K562 (cell line): ENCODE data around the gene SH3BP5. TPM values are rescaled to one million over a fixed set of nuclear protein-coding genes. Genes with fewer than 3 reads are reported as not detected.

Source experiments
- ATAC-seq: fragments of 200-7000 bp; cut with Tn5 transposase; 3 replicates; pipeline ENCODE4 v1.9.1; 2020; ENCODE audit warnings: moderate library complexity
- BruUV-seq: library from RNA; stranded (reverse); fragments of 400-500 nt; replicated peaks from 2 replicates; lab custom pipeline; 2021; lab: Mats Ljungman, UMichigan
- CTCF ChIA-PET: fragments of 300-600 bp; formaldehyde crosslinking; extraction: SDS; loops from one replicate; lab custom pipeline; 2021; ENCODE audit warnings: low intra/inter-chr PET ratio; lab: Yijun Ruan, JAX
- POLR2A ChIA-PET: fragments of 300-600, 350-650 bp; sonication (Branson Sonifier 250); formaldehyde crosslinking; extraction: SDS; loops from one replicate; lab custom pipeline; 2021; ENCODE audit warnings: antibody characterized with exemption, inconsistent platforms; lab: Yijun Ruan, JAX
- DNase-seq, 4 experiments: peaks; one replicate each; pipeline versions ENCODE4 v3.0.0 to v3.0.0-alpha.2; 2011 to 2018; ENCODE audit warnings: low spot score in 3 of 4, mixed read lengths in 3 of 4; ENCODE audit errors: extremely low read depth in 1 of 4
- FAIRE-seq: peaks from 2 replicates; lab custom pipeline; 2011; peaks lifted over from hg19 to GRCh38; lab: Jason Lieb, UNC
- H2AFZ ChIP-seq: 2 replicates; pipeline ENCODE4 v1.6.0; 2011; ENCODE audit warnings: low read depth, low read length, control low read depth, inconsistent platforms
- H3K27ac ChIP-seq: fragments of 200-600 bp; 3 replicates; pipeline ENCODE4 v1.8.0; 2011; ENCODE audit warnings: low read depth, mild to moderate bottlenecking, control low read depth, inconsistent platforms, low read length, moderate library complexity, mixed read lengths; ENCODE audit errors: extremely low read depth
- H3K27me3 ChIP-seq, 2 experiments: fragments of 300-600 bp in 1 of 2; 2 replicates in 1 of 2; 3 replicates in 1 of 2; pipeline versions ENCODE4 v1.6.0 to v1.8.0; 2011; ENCODE audit warnings: inconsistent platforms in 2 of 2, low read length in 2 of 2, mild to moderate bottlenecking in 1 of 2, mixed read lengths in 1 of 2, moderate library complexity in 1 of 2; ENCODE audit not compliant: control insufficient read depth in 2 of 2, insufficient read depth in 2 of 2
- H3K36me3 ChIP-seq: fragments of 300-600 bp; 3 replicates; pipeline ENCODE4 v1.8.0; 2011; ENCODE audit warnings: mild to moderate bottlenecking, low read length, inconsistent platforms; ENCODE audit not compliant: control insufficient read depth, insufficient read depth
- H3K4me1 ChIP-seq, 2 experiments: fragments of 200-600 bp in 1 of 2; replicated peaks in 1 of 2; 2 replicates in 1 of 2; 3 replicates in 1 of 2; pipeline versions ENCODE4 v1.5.1 to v1.8.0; 2011; ENCODE audit warnings: inconsistent platforms in 2 of 2, low read length in 2 of 2, mild to moderate bottlenecking in 1 of 2, mixed read lengths in 1 of 2, moderate library complexity in 1 of 2; ENCODE audit not compliant: control insufficient read depth in 2 of 2, insufficient read depth in 2 of 2
- H3K4me2 ChIP-seq: 2 replicates; pipeline ENCODE4 v1.6.1; 2011; ENCODE audit warnings: low read length, control low read depth, inconsistent platforms, mixed read lengths; ENCODE audit not compliant: insufficient read depth
- H3K4me3 ChIP-seq: fragments of 200-600 bp; sonication (generic), shearing (Covaris generic); 2 replicates; pipeline ENCODE4 v1.5.1; 2016; ENCODE audit warnings: control low read depth, inconsistent platforms
- H3K79me2 ChIP-seq: fragments of 200-600 bp; 3 replicates; pipeline ENCODE4 v1.8.0; 2011; ENCODE audit warnings: low read length, inconsistent platforms; ENCODE audit not compliant: control insufficient read depth, insufficient read depth
- H3K9ac ChIP-seq, 2 experiments: 2 replicates each; pipeline versions ENCODE4 v1.6.0 to v1.6.1; 2011; ENCODE audit warnings: low read depth in 2 of 2, low read length in 2 of 2, control low read depth in 1 of 2, inconsistent platforms in 1 of 2, mild to moderate bottlenecking in 1 of 2, mixed read lengths in 1 of 2; ENCODE audit not compliant: insufficient read depth in 1 of 2
- H3K9me1 ChIP-seq: one replicate; pipeline ENCODE4 v1.6.0; 2011; ENCODE audit warnings: inconsistent platforms, mild to moderate bottlenecking, low read length, moderate library complexity; ENCODE audit not compliant: control insufficient read depth, insufficient read depth
- H3K9me3 ChIP-seq: replicated peaks from 2 replicates; pipeline ENCODE4 v1.5.1; 2011; ENCODE audit warnings: low read depth, low read length, inconsistent platforms; ENCODE audit not compliant: control insufficient read depth, insufficient read depth
- H4K20me1 ChIP-seq: replicated peaks from 2 replicates; pipeline ENCODE4 v1.6.1; 2011; ENCODE audit warnings: low read length, inconsistent platforms, mixed read lengths; ENCODE audit not compliant: control insufficient read depth, insufficient read depth
- CCNT2 ChIP-seq: IDR thresholded peaks from 2 replicates; pipeline ENCODE4 v1.6.1; 2011; ENCODE audit warnings: borderline replicate concordance, low read depth, mild to moderate bottlenecking, moderate library complexity, mixed read lengths, low read length; ENCODE audit not compliant: insufficient read length; ENCODE audit errors: extremely low read depth
- CHD4 ChIP-seq: fragments of 200-600 bp; sonication (generic); IDR thresholded peaks from 3 replicates; pipeline ENCODE4 v1.6.1; 2012; ENCODE audit warnings: low read depth, mild to moderate bottlenecking, mixed read lengths, low read length, inconsistent platforms; ENCODE audit not compliant: insufficient read depth, insufficient replicate concordance, poor library complexity, severe bottlenecking
- DPF2 ChIP-seq: fragments of 450-650 bp; IDR thresholded peaks from 2 replicates; pipeline ENCODE4 v1.6.1; 2016
- ESRRB ChIP-seq: fragments of 250-450 bp; sonication (Bioruptor Pico); IDR thresholded peaks from 2 replicates; pipeline ENCODE4 v1.5.0; 2020; ENCODE audit warnings: mild to moderate bottlenecking, moderate library complexity, borderline replicate concordance
- JUN ChIP-seq, 2 experiments: sonication (generic) in 1 of 2; formaldehyde crosslinking in 1 of 2; IDR thresholded peaks; 2 replicates each; pipeline versions ENCODE4 v1.6.1 to v1.8.0; 2012 to 2022; ENCODE audit warnings: borderline replicate concordance in 2 of 2, mild to moderate bottlenecking in 2 of 2, improper control_type of control experiment in 1 of 2, low read depth in 1 of 2, low read length in 1 of 2, missing genetic modification reagents in 1 of 2
- MCM2 ChIP-seq: fragments of 450-650 bp; IDR thresholded peaks from 2 replicates; pipeline ENCODE4 v1.6.1; 2017; ENCODE audit warnings: low read depth, mild to moderate bottlenecking
- MYC ChIP-seq, 2 experiments: fragments of 250-450 bp in 1 of 2; sonication (Bioruptor Pico) in 1 of 2; IDR thresholded peaks; 2 replicates each; pipeline versions ENCODE4 v1.5.1 to v1.6.1; 2012 to 2021; ENCODE audit warnings: low read depth in 2 of 2, borderline replicate concordance in 1 of 2, improper control_type of control experiment in 1 of 2, low read length in 1 of 2, mild to moderate bottlenecking in 1 of 2, moderate library complexity in 1 of 2
- NCOA1 ChIP-seq: fragments of 450-650 bp; IDR thresholded peaks from 2 replicates; pipeline ENCODE4 v1.6.1; 2016; ENCODE audit warnings: low read depth
- NFATC3 ChIP-seq: fragments of 450-650 bp; IDR thresholded peaks from 2 replicates; pipeline ENCODE4 v1.6.1; 2017; ENCODE audit warnings: mild to moderate bottlenecking
- NFYB ChIP-seq: IDR thresholded peaks from 2 replicates; pipeline ENCODE4 v1.6.1; 2011; ENCODE audit warnings: mild to moderate bottlenecking, moderate library complexity; ENCODE audit not compliant: insufficient read length; ENCODE audit errors: extremely low read depth
- POLR2A ChIP-seq: fragments of 450-650 bp; conservative IDR thresholded peaks from 2 replicates; pipeline ENCODE4 v1.6.1; 2016
- POLR3A ChIP-seq: IDR thresholded peaks from 2 replicates; pipeline ENCODE4 v1.6.1; 2011; ENCODE audit warnings: borderline replicate concordance, mild to moderate bottlenecking, moderate library complexity; ENCODE audit not compliant: insufficient read length, insufficient read depth; ENCODE audit errors: extremely low read depth
- RAD51 ChIP-seq: fragments of 450-650 bp; IDR thresholded peaks from 2 replicates; pipeline ENCODE4 v1.7.1; 2016; ENCODE audit warnings: low read depth, mild to moderate bottlenecking, borderline replicate concordance
- RFX5 ChIP-seq: IDR thresholded peaks from 2 replicates; pipeline ENCODE4 v1.6.1; 2011; ENCODE audit warnings: low read depth, mild to moderate bottlenecking, improper control_type of control experiment, low read length
- SMAD2 ChIP-seq: fragments of 150-350 bp; IDR thresholded peaks from 2 replicates; pipeline ENCODE4 v1.6.1; 2014; ENCODE audit warnings: low read depth, mild to moderate bottlenecking, low read length
- SRSF1 ChIP-seq: fragments of 200-400 bp; formaldehyde crosslinking; IDR thresholded peaks from 2 replicates; pipeline ENCODE4 v1.6.1; 2017; ENCODE audit warnings: mild to moderate bottlenecking, low read depth, low read length, moderate library complexity
- WHSC1 ChIP-seq: IDR thresholded peaks from one replicate; pipeline ENCODE4 v1.6.1; 2012; ENCODE audit warnings: low read length, control low read depth, inconsistent platforms
- ZNF347 ChIP-seq: fragments of 450-650 bp; formaldehyde crosslinking; IDR thresholded peaks from 2 replicates; pipeline ENCODE4 v1.4.0; 2020; ENCODE audit warnings: low read depth, mild to moderate bottlenecking, moderate library complexity
- ZNF696 ChIP-seq: fragments of 250-450 bp; sonication (Bioruptor Pico); conservative IDR thresholded peaks from 2 replicates; pipeline ENCODE4 v1.4.0; 2020; ENCODE audit warnings: mild to moderate bottlenecking, moderate library complexity
- WGBS: fragments of 100-300 bp; shearing (Covaris generic); methylation state at CpG from one replicate; pipeline ENCODE4 v1.1.6; 2016; ENCODE audit warnings: low coverage, mixed read lengths; ENCODE audit not compliant: insufficient coverage; ENCODE audit errors: missing lambda C conversion rate; 5-methylcytosine and 5-hydroxymethylcytosine counted together
- in situ Hi-C: fragments of 300-500 bp; cut with MboI; formaldehyde crosslinking; loops from 4 replicates; pipeline ENCODE4 v1.15.0; 2018; ENCODE audit warnings: inconsistent platforms, mixed read lengths
- intact Hi-C: fragments of 100-400 bp; cut with micrococcal nuclease; formaldehyde crosslinking; loops from 2 replicates; pipeline ENCODE4 v1.14.2; 2022
- polyA plus RNA-seq, 8 experiments: library from polyadenylated mRNA; depleted of rRNA in 4 of 8; stranded (reverse) in 5 of 8; unstranded in 3 of 8; fragments of >200 nt; fragmentation: Nextera tagmentation in 2 of 8; fragmentation: Illumina TruSeq in 1 of 8; extraction: Ambion mirVana in 2 of 8; extraction: Trizol in 1 of 8; gene quantifications; 2 replicates each; pipeline versions ENCODE4 v1.2.1 to v1.2.3, GENCODE V29; 2011 to 2014; ENCODE audit warnings: inconsistent platforms in 1 of 8, missing spikeins in 1 of 8
- total RNA-seq, 7 experiments: library from RNA; depleted of rRNA in 6 of 7; stranded (reverse); fragments of >200 nt in 6 of 7; fragmentation: Illumina TruSeq in 2 of 7; extraction: Trizol in 2 of 7; gene quantifications; 2 replicates each; pipeline versions ENCODE4 v1.2.1 to v1.2.3, GENCODE V29; 2011 to 2021; ENCODE audit warnings: low replicate concordance in 1 of 7
- TF ChIP-seq, protein P1 (sequence below), 2 experiments: fragments of 450-650 bp; IDR thresholded peaks; 2 replicates each; pipeline ENCODE4 v1.6.1; 2016

The SH3BP5 gene
- total and polyA plus RNA-seq, 9 of the 15 experiments (the other 6 are each of a cell fraction or from before 2014, with no cell fraction given) = 2.9 to 29.0 (median 14.9) TPM

- Histone ChIP-seq H3K36me3 (no peaks in the 10 kb centered on the region; the same call in 2 of the 3 replicates), H3K9me3 (no peaks in the 10 kb centered on the region), H3K4me2 (no peak overlapping the region), H3K9me1 (no peaks in the 10 kb centered on the region), H3K4me1 (peaks cover 19 to 34% of the 10 kb centered on the region in 2 experiments; a peak in 4 of 5 replicates), H3K4me3 (no peak overlapping the region), H4K20me1 (no peaks in the 10 kb centered on the region), H3K27ac (no peak overlapping the region), H2AFZ (no peak overlapping the region), H3K27me3 (no peaks in the 10 kb centered on the region), H3K9ac (peak overlapping the region in 1 of 2 experiments; percentile 27; a peak in 1 of 4 replicates), H3K79me2 (peaks cover 24% of the 10 kb centered on the region; the same call in 2 of the 3 replicates)
- ChIA-PET CTCF (no interaction called here), POLR2A (interaction anchor here (0.9 to 4.6 kb wide), 4 partner anchors 9 to 16 kb away, joined by 3 to 19 read pairs (median 4); no protein-coding TSS in a partner anchor)
- no peak for FAIRE-seq
- no peak for TF ChIP-seq SRSF1
- TF ChIP-seq WHSC1 = no peak
- no peak for TF ChIP-seq POLR3A
- TF ChIP-seq JUN (IDR thresholded peaks at IDR 0.05; ENCODE audit: borderline replicate concordance, low read depth, low read length) = no peak
- TF ChIP-seq JUN (CRISPR knock-in tag; IDR thresholded peaks at IDR 0.05; ENCODE audit: borderline replicate concordance) = no peak
- no peak for TF ChIP-seq CCNT2
- no peak for TF ChIP-seq ZNF347 (CRISPR knock-in tag)
- TF ChIP-seq ESRRB = no peak
- no peak for TF ChIP-seq MCM2
- TF ChIP-seq ZNF696 (CRISPR knock-in tag) = no peak
- TF ChIP-seq, protein P1, sequence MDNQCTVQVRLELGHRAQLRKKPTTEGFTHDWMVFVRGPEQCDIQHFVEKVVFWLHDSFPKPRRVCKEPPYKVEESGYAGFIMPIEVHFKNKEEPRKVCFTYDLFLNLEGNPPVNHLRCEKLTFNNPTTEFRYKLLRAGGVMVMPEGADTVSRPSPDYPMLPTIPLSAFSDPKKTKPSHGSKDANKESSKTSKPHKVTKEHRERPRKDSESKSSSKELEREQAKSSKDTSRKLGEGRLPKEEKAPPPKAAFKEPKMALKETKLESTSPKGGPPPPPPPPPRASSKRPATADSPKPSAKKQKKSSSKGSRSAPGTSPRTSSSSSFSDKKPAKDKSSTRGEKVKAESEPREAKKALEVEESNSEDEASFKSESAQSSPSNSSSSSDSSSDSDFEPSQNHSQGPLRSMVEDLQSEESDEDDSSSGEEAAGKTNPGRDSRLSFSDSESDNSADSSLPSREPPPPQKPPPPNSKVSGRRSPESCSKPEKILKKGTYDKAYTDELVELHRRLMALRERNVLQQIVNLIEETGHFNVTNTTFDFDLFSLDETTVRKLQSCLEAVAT (IDR thresholded peaks at IDR 0.05) = no peak
- TF ChIP-seq RFX5 = no peak
- TF ChIP-seq RAD51 = no peak
- TF ChIP-seq NFYB = no peak
- TF ChIP-seq CHD4 = no peak
- no peak for TF ChIP-seq NFATC3
- TF ChIP-seq DPF2 = no peak
- no peak for TF ChIP-seq MYC (IDR thresholded peaks at IDR 0.05; ENCODE audit: low read depth, low read length)
- no peak for TF ChIP-seq MYC (CRISPR knock-in tag; IDR thresholded peaks at IDR 0.05; ENCODE audit: borderline replicate concordance, low read depth)
- no peak for TF ChIP-seq POLR2A
- TF ChIP-seq SMAD2 = no peak
- no peak for TF ChIP-seq NCOA1
- no TSS peak for BruUV-seq
- WGBS = 83% methylated on average over 5 of the region's 5 CpGs
- intact Hi-C loops (no loop called here), in situ Hi-C loops (no loop called here)
- DNase-seq = no peak
- ATAC-seq = no peak
Measured at GRCh38 chr3:15316998-15317435, 15.4 kb downstream of the SH3BP5 start.
